NCI-H1105 treated with DMSO at 0.1 percent for 48 hours (cell line): ENCODE data around the gene SSX5.
"Not testable (repeated sequence)": the region's sequence is repeated elsewhere in the genome, so short reads cannot be mapped to it uniquely, and the experiment has no call there.

Source experiments
- DNase-seq: peaks from one replicate; lab custom pipeline; 2025; lab: John Stamatoyannopoulos, UW

SSX5 gene

GRCh38 chrX:48196745-48197201 is at the start of gene SSX5:
Gene SSX5 (minus strand): TSS chrX:48196795. CDS start chrX:48195358, 1,437 bp downstream.
- DNase-seq: no peak

- DNase-seq: not testable (repeated sequence)
Observed at GRCh38 chrX:48224196-48224595, 27.6 kb upstream of the SSX5 start.

- DNase-seq: not testable (repeated sequence)
Observed at GRCh38 chrX:48214341-48214740, 17.7 kb upstream of the SSX5 start.

- not testable (repeated sequence) for DNase-seq
Observed at GRCh38 chrX:48190024-48190423, 6.6 kb downstream of the SSX5 start.

GRCh38 chrX:48181882-48182281 is 14.7 kb downstream of the SSX5 start:
- not testable (repeated sequence) for DNase-seq

DNA sequence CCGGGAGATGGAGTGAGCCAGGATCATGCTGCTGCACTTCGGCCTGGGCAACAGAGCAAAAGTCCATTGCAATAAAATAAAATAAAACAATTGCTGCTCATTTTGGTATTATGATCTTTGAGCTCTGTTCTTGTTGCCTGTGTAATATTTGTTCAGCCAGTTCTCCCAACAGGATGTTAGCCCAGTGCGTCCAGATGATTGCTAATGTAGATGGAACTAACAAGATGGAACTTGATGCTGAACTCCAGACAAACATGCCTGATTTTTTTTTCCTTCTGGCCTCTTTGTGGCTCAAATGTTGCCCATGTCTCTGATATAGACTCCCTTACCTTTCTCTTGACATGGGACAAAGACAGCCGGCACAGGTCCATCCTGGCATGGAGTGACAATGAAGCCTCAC is 15.8 kb downstream of the SSX5 start:
- no peak for DNase-seq

- DNase-seq: no peak
Observed at GRCh38 chrX:48179691-48180090, 16.9 kb downstream of the SSX5 start.

DNA sequence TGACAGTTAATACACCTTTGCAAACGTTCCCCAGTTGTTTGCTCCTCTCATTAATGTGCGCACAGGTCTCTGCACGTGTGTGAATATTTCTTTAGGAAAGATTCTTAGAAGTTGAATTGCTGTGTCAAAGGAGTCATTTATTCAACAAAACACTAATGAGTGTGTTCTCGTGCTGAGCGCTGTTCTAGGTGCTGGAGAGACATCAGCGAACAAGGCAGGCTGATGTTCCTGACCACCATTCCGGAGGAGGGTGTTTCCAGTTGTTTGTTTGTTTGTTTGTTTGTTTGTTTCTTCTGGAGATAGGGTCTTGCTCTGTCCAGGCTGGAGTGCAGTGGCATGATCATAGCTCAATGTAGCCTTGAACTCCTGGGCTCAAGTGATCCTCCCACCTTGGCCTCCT is 30.3 kb downstream of the SSX5 start:
- not testable (repeated sequence) for DNase-seq

DNA sequence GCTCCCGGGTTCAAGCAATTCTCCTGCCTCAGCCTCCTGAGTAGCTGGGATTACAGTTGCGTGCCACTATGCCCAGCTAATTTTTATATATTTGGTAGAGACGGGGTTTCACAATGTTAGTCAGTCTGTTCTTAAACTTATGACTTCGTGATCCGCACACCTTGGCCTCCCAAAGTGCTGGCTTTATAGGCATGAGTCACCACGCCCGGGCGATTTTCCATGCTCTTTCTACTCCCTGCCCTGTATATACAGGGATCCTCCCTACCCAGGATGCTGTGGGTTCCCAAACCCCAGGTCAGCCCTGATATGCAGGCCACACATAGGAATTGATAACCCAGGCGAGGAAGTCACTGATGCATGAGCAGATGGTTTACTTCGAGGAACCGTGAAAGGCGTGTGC is 31.4 kb downstream of the SSX5 start:
- DNase-seq: no peak

DNA sequence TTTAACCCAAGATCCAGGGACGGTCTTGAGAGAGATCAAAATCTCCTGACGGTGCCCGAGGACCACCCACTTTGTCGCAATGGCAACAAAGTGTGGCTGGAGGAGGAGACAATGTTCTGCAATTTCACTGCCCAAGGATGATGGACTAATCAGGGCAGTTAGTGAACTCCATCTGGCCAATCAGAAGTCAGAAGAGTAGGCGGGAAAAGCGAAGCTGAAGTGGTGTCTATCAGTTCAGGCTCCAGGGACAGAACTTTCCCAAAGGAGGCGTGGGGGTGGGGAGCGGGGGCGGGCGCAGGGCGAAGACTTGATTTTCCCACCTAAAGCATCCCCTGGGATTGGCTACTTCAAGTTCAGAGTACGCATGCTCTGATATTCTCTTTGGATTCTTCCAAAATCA is 40.6 kb downstream of the SSX5 start:
- no peak for DNase-seq

GRCh38 chrX:48154796-48155195 is 41.8 kb downstream of the SSX5 start:
- no peak for DNase-seq

DNA sequence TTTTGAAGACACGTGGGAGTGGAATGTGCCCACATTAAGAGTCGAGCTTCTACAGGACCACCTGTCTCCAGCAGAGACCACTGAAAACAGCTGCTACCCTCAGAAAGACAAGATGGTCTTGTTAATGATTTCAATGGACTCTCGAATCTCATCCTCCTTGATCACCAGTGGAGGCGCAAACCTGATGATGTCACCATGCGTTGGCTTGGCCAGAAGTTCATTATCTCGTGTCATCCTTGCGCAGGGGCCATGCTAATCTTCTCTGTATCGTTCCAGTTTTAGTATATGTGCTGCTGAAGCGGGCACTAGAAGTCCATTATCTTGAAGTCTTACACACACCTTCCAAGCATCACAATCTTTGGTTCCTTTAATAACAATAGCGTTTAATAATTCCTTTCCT is 42.8 kb downstream of the SSX5 start:
- DNase-seq: no peak

DNA sequence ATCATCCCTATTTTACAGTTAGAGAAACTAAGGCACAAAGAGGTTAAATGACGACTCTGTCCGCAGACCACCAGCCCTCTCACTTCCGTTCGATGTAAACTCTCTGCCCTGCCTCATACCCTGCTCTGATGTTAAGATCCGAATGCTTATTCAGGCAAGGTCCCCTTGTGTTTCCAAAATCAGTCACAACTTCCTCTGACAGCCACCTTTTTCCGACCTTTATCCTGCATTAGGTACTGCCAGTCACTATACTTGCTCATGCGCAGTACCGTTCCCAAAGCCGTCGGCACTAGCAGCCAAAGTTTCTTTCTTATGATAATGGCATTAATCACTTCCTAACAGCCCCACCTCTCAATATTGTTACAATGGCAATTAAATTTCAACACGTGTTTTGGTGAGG is 53.9 kb downstream of the SSX5 start:
- DNase-seq: not testable (repeated sequence)

GRCh38 chrX:48141810-48142508 is 54.6 kb downstream of the SSX5 start:
- DNase-seq: not testable (repeated sequence)

- DNase-seq: not testable (repeated sequence)
Observed at GRCh38 chrX:48139076-48139475, 57.5 kb downstream of the SSX5 start.
